HG02678 (cell line): Measurements from ENCODE around the gene ZBTB17.
"Not testable (repeated sequence)": the region's sequence is repeated elsewhere in the genome, so short reads cannot be mapped to it uniquely, and the experiment has no call there.

ENCODE experiments used
- ATAC-seq: cut with Tn5 transposase; IDR thresholded peaks from one replicate; pipeline ENCODE4 v1.9.1; 2021; ENCODE audit warnings: mild to moderate bottlenecking, moderate library complexity; ENCODE audit not compliant: unreplicated experiment

The ZBTB17 gene

GRCh38 chr1:16012590-16013219 lies 36.8 kb upstream of the ZBTB17 start:
- ATAC-seq, result no peak

GRCh38 chr1:16011936-16012589 lies 36.2 kb upstream of the ZBTB17 start:
- no peak for ATAC-seq

- no peak for ATAC-seq
These were observed 34.9 kb upstream of the ZBTB17 start for GRCh38 chr1:16010837-16011236.

- ATAC-seq, result no peak
These were observed 33.8 kb upstream of the ZBTB17 start for GRCh38 chr1:16009678-16010077.

GRCh38 chr1:16009030-16009460 lies 33.1 kb upstream of the ZBTB17 start:
- ATAC-seq, result no peak

GRCh38 chr1:16007671-16008341 lies 31.9 kb upstream of the ZBTB17 start:
- no peak for ATAC-seq

- no peak for ATAC-seq
These were observed 30.9 kb upstream of the ZBTB17 start for GRCh38 chr1:16006552-16007485.

GRCh38 chr1:16006010-16006409 lies 30.1 kb upstream of the ZBTB17 start:
- ATAC-seq, result no peak

GRCh38 chr1:16005597-16005996 lies 29.7 kb upstream of the ZBTB17 start:
- no peak for ATAC-seq

GRCh38 chr1:16001274-16001673 lies 25.4 kb upstream of the ZBTB17 start:
- not testable (repeated sequence) for ATAC-seq

GRCh38 chr1:15998929-15999328 lies 23.0 kb upstream of the ZBTB17 start:
- no peak for ATAC-seq

GRCh38 chr1:15997637-15998280 lies 21.9 kb upstream of the ZBTB17 start:
- ATAC-seq, result no peak

- ATAC-seq, result no peak
These were observed 21.2 kb upstream of the ZBTB17 start for GRCh38 chr1:15997076-15997585.

GRCh38 chr1:15994590-15995351 lies 18.9 kb upstream of the ZBTB17 start:
- no peak for ATAC-seq

- no peak for ATAC-seq
These were observed 18.2 kb upstream of the ZBTB17 start for GRCh38 chr1:15994081-15994480.

GRCh38 chr1:15993666-15994065 lies 17.8 kb upstream of the ZBTB17 start:
- no peak for ATAC-seq

- ATAC-seq, result no peak
These were observed 16.9 kb upstream of the ZBTB17 start for GRCh38 chr1:15992582-15993500.

- no peak for ATAC-seq
These were observed 16.3 kb upstream of the ZBTB17 start for GRCh38 chr1:15992187-15992553.
